Stimulated activated CD4-positive, alpha-beta T cell treated with anti-CD3 and anti-CD28 coated beads, Interleukin-12 subunit alpha, Interleukin-12 subunit beta, amount 100 ng/mL, for 24 hours (primary cell): ENCODE results near the gene ZNF697.
A peak's percentile ranks its signal among the peaks of the same experiment; 100 is the strongest.
"Not testable (repeated sequence)": the region's sequence is repeated elsewhere in the genome, so short reads cannot be mapped to it uniquely, and the experiment has no call there.

ENCODE experiments used
- DNase-seq, 2 experiments: peaks; one replicate each; pipeline ENCODE4 v3.0.0-alpha.2; 2020; ENCODE audit warnings: low read depth in 2 of 2

The ZNF697 gene

GRCh38 chr1:119603241-119603640 lies 44.8 kb downstream of the ZNF697 start:
- not testable (repeated sequence) for DNase-seq

- not testable (repeated sequence) for DNase-seq
These were observed 45.3 kb downstream of the ZNF697 start for GRCh38 chr1:119602789-119603188.

DNA sequence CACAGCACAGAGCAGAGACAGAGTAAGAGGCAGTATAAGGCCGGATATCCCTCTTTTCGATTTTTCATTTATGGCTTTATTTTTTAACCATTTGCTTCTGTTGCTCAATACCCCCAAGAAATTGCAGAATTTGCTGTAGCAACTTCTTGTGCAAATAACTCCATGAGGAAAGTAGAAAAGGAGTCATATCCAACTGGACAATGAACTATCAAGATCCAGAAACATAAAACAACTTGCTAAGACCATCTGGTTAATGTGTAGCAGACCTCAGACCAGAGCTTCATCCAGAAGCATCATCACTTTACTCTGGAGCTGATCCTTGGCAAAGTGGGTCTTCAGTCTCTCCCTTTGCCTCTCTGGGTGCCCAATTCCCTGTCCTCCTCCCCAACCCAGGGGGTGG lies 45.9 kb downstream of the ZNF697 start:
- DNase-seq = no peak

DNA sequence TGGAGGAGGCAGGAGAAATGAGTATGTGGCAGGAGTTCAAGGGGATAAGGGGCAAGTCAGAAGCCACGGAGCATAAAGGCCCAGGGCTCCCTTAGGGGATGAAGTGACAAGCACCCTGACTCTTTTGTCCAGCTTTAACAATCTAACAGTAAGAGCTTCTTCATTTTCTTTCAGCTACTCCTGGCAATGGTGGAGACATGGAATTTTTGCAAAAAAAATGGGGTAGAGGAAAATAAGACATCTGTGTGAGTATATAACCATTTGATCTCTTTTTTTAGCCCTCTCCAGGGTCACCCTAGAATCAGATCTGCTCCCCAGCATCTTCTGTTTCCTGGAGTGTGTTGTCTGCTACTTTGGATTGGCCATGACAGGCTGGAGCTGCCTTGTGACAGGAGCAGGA lies 47.1 kb downstream of the ZNF697 start:
- no peak for DNase-seq

GRCh38 chr1:119600561-119600960 lies 47.5 kb downstream of the ZNF697 start:
- DNase-seq = no peak

DNA sequence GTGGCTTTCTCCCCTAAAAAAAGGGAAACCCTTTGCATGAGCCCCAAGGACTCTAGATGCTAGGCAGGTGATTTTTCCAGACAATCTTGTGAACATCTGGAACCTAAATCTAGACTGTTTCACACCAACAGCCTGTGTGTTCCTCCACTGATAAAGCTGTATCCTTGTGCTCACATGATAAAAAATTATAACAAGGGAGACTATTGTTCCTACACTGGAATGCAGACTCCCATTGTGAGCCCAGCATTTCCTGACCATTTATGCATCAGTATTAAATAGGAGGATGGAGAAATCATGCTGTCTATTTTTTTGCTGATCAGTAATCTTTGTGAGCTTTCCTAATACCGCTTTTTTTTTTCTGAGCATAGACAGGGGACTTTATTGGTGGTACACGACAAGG lies 52.5 kb downstream of the ZNF697 start:
- no peak for DNase-seq

- no peak for DNase-seq
These were observed 52.9 kb downstream of the ZNF697 start for GRCh38 chr1:119595168-119595567.

DNA sequence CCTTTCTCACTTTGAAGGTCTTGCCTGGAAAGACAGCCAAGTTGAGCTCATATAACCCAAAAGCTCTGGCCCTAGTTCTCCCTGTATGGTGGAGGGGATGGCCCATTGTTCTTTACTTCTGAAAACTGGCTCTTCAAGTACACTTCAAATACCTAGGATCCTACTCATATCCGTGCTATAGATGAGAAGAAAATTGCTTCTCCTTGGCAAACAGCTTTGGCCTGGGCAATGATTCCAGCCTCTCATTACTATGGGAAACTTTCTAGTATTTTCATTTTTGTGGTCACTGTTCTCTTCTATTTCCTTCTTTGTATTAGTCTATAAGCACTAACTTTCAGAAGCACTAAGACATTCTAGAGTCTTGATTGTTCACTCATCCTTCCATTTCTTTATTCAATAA lies 53.7 kb downstream of the ZNF697 start:
- no peak for DNase-seq

DNA sequence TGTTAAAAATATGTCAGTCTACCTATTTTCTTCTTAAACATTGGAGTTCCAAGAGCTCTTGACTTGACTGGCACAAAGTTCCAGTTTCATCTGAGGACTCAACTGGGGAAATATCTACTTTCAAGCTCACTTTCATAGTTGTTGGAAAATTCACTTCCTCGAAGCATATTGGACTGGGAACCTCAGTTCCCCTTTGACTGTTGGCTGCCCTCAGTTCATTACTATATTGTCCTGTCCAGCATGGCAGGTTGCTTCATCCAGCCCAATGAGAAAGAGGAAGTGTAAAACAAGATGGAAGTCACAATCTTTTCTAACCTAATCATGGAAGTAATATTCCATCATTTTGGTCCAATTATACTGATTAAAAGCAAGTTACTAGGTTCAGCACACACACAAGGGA lies 54.3 kb downstream of the ZNF697 start:
- DNase-seq = no peak

DNA sequence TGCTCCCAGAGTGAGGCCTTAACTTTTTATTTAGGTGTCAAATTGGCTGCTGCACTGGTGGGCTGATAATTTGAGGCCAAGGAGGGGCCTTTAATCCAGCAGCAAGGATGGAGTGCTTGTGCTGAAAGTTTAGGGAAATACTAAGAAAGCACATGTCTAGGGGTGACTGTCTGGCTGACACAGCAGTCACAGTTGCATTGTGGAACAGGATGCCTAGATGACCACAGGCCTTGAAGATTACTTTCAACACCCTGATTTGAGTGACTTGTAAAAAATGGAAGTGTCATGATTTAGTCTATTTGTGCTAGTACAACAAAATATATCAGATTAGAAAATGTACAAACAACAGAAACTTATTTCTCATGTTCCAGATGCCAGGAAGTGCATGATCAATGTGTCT lies 57.7 kb downstream of the ZNF697 start:
- no peak for DNase-seq

- no peak for DNase-seq
These were observed 59.4 kb downstream of the ZNF697 start for GRCh38 chr1:119588621-119589020.

DNA sequence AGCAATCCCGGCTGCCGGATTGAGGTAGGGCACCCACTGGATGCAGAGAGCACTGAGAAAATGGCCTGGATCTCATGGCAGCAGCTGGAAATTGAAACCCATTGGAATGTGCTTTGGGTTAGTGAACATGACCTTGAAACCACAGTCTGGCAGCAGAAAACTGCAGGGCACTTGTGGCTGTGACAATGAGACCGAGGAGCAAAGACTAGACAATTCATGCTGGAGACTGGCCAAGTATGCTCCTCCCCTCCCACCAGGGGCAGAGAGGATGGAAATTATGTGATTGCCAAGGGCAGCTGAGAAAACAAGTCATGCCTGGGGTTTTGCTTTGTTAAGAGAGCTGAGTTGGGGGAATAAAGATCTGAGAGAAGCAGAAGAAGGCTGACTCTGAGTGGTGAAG lies 60.7 kb downstream of the ZNF697 start:
- DNase-seq = no peak

- not testable (repeated sequence) for DNase-seq
These were observed 62.3 kb downstream of the ZNF697 start for GRCh38 chr1:119585801-119586200.

DNA sequence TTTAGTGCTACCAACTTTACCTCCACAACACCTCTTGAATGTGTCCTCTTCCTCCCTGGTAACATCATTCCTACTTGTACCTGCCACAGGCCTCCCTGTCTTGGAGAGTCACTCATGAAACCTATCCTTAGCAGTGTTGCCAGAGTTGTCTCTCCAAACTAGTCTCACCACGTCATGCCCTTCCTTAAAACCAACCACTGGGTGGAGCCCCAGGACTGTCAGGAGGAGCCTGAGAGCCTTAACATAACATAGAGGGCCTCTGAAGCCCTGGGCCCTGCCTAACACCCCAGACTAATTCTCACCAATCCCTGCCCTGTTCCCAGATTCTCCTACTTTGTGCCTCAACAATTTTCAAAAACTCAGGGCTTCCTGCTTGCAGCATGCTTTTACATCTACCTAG lies 65.3 kb downstream of the ZNF697 start:
- DNase-seq = peak in 1 of 2 experiments; percentile 2

DNA sequence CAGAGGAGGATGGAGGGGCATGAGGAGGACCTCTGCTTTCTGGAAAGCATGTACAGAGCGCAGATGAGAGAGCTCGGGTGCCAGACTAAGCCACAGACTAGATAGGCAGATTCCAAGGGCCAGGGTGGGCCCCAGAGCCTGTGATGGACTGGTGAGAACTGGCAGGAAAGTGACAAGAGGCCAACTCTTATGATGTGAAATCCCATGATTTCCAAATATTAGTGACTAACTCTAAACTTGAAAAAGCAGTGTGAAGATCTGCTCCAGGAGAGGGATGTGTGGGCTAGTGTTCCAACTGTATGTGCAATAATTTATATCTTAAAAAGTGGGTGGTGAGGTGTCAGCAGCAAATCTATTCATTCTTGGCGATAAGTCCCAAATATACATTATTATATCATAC lies 67.0 kb downstream of the ZNF697 start:
- not testable (repeated sequence) for DNase-seq

DNA sequence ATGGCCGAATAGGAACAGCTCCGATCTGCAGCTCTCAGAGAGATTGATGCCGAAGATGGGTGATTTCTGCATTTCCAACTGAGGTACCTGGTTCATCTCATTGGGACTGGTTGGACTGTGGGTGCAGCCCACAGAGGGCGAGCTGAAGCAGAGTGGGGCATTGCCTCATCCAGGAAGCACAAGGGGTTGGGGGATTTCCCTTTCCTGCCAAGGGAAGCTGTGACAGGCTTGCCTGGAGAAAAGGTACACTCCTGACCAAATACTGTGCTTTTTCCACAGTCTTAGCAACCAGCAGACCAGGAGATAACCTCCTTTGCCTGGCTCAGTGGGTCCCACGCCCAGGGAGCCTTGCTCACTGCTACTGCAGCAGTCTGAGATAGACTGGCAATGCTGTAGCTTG lies 74.2 kb downstream of the ZNF697 start:
- DNase-seq = no peak

GRCh38 chr1:119569930-119570622 lies 78.0 kb downstream of the ZNF697 start:
- DNase-seq = not testable (repeated sequence)
